GM18861 (cell line): ENCODE data around the gene SH3RF2.
"Not testable (repeated sequence)": the region's sequence is repeated elsewhere in the genome, so short reads cannot be mapped to it uniquely, and the experiment has no call there.

Experiments
- ATAC-seq: cut with Tn5 transposase; IDR thresholded peaks from one replicate; pipeline ENCODE4 v1.9.1; 2021; ENCODE audit not compliant: unreplicated experiment

The SH3RF2 gene, protein sequence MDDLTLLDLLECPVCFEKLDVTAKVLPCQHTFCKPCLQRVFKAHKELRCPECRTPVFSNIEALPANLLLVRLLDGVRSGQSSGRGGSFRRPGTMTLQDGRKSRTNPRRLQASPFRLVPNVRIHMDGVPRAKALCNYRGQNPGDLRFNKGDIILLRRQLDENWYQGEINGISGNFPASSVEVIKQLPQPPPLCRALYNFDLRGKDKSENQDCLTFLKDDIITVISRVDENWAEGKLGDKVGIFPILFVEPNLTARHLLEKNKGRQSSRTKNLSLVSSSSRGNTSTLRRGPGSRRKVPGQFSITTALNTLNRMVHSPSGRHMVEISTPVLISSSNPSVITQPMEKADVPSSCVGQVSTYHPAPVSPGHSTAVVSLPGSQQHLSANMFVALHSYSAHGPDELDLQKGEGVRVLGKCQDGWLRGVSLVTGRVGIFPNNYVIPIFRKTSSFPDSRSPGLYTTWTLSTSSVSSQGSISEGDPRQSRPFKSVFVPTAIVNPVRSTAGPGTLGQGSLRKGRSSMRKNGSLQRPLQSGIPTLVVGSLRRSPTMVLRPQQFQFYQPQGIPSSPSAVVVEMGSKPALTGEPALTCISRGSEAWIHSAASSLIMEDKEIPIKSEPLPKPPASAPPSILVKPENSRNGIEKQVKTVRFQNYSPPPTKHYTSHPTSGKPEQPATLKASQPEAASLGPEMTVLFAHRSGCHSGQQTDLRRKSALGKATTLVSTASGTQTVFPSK

DNA sequence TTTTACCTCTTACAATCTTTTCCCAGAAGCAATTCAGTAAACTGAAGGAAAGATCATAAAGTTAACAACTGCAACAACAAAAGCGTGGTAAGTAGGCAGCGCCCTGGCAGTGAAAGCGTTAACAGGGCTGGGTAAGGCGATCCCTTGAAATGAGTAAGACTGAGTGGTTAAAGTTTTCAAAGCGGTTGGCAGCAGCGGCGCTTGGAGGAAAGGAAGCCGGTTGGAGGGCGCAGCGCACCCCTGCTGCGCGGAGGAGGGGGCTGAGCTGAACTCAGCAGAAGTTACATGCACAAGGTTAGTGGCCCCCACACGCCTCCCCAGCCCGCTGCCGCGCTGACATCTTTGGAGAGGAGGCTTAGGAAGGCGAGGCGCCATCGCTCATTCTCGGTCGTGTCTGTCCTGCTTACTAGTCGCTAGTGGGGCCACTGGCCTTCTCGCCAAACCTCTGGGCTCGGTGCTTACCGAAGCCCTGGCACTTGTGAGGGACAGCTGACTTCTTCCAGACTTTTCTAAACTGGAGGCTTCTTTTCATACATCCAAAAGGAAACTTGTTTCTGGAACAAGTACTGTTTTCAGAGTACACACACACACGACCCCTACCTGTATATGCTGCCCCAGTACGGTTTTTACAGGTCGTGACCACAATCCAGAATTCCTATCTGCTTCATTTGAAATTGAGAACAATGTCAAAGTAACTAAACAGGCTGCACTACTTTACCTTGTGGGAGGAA is at the start of gene SH3RF2:
SH3RF2 (plus strand) TSS at position 178 of the 731 bp plus-strand sequence. CDS start 1,351 bp downstream, outside the sequence.
- ATAC-seq = no peak

GRCh38 chr5:145887217-145887616 is 49.2 kb upstream of the SH3RF2 start:
- no peak for ATAC-seq

DNA sequence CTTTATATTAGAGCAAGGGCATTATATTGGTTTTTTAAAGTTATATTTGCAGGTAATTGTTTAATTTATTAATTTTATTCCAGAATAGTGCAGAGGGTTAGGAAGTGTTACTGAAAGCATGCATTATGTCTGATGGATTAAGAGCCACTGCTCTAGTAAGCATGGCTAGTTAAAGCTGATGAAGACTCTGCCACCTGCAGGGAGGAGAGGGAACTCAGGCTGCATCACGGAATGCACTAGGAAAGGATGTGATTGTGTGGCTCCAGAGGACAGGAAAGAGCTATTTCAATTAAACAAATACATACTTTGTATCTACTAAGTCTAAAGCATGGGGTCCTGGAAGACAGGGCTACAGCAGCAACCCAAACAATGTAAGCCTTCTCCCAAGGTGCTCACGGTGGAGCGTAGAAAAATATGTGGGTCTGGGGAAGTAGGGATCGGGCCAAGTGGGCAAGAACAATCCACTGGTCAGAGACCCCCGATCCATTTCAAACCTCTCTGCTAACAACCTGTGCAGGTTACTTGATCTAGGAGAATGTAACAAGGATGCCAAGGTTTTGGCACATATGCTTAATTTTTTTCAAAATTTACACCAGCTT is 48.3 kb upstream of the SH3RF2 start:
- ATAC-seq = no peak

GRCh38 chr5:145889611-145890010 is 46.8 kb upstream of the SH3RF2 start:
- no peak for ATAC-seq

GRCh38 chr5:145891378-145891777 is 45.0 kb upstream of the SH3RF2 start:
- ATAC-seq = not testable (repeated sequence)

- ATAC-seq = no peak
Observed at GRCh38 chr5:145898171-145898570, 38.2 kb upstream of the SH3RF2 start.

DNA sequence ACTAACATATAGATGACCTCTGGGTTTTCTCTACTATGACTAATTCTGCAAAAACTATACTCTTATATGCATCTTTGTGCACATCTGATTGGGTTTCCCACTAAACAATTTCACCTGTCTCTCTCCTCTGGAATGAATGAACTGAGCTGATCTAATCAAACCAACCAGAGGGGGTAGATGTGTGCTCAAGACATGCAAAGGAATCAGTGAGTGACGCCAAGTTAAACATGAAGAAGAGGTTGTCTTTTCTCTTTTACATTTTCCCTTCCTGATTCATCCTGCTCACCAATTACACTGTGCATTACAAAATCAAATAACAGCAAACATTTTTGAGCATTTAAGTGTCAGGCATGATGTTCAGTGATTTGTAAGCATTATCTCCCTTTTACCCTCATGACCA is 34.0 kb upstream of the SH3RF2 start:
- no peak for ATAC-seq

DNA sequence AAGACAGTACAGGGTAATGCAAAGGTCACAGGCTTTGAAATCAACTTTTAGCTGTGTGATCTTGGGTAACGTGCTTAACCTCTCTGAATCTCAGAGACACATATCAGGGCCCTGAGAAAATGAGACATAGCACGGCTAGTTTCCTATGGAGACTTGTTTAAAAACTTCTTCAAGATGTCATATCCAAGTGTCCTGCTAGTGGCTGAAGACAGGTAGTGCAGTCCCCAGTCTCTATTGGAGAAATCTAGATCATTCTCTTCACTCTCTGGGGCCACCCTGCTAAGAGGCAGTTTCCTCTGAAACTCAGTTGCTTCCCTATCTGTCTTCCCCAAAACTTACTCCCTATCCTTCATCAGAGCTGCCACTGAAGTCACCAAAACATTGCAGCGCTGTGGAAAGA is 33.3 kb upstream of the SH3RF2 start:
- no peak for ATAC-seq

DNA sequence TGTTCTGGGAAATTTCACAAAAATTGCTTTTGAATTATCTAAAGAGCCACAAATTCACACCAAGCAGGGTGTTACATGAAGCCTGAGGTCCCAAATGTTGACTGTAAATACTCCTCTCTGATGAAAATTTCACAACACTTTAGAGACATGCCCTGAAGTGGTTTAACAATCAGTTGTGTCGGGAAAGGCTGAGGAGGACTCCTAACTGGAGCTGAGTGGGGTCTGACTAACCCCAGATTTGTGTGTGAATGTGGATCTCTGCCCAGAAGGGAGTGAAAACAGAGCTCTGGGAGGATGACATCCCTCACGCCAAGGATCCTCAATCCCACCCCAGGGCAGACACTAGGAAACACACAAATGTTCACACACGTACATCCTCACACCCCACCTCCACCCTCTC is 32.5 kb upstream of the SH3RF2 start:
- no peak for ATAC-seq

GRCh38 chr5:145904743-145905142 is 31.6 kb upstream of the SH3RF2 start:
- ATAC-seq = no peak

DNA sequence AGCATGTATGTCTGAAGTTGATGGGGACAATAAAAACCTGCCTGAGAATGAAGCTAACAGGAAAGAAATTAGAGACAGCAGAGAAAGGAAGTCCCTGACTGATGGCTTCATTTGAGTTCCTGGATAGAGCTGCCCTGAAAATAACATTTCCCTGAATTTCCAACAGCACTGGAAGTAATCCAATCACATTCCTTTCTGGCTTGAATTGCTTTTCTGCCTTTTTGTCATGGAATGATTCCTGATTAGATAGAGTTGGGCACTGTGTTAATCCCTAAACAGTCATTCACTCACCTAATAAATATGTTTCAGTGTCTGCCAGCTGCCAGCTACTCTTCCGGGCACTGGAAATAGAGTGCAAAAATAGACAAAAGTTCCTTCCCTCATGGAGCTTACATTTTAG is 30.0 kb upstream of the SH3RF2 start:
- ATAC-seq = no peak

DNA sequence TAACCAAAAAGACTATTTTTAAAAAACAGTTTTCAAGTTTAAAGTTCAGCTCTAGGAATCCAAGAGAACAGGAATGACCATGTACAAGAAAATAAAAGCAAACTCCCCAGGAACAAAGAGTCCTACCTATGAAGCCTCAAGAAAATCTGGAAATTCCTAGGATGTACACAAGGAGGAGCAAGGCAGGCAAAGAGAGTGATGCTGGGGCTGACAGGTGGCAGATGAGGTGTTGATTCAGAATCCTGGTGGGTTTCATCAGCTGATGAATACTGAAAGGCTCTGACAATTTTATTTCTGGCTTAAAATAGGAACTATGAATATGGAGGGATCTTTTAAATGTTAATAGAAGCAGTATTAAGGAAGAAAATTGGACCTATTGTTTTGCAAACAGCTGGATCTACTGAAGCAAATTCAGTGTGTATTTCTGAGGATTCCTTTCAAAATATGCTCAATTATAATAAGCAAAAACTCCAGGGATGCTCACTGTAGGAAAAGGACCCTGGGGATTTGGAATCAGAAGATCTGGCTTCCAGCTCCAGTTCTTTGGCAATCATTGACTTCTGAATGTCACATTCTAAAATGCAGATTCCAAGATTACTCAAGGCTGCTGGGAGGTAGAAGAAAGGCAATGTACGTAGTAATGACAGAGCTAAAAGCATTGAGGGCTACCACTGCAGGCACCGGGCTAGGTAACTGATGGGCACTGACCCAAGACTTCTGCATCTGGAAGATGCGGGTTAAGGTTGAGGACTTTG is 28.0 kb upstream of the SH3RF2 start:
- ATAC-seq = no peak

GRCh38 chr5:145911164-145911563 is 25.2 kb upstream of the SH3RF2 start:
- no peak for ATAC-seq

DNA sequence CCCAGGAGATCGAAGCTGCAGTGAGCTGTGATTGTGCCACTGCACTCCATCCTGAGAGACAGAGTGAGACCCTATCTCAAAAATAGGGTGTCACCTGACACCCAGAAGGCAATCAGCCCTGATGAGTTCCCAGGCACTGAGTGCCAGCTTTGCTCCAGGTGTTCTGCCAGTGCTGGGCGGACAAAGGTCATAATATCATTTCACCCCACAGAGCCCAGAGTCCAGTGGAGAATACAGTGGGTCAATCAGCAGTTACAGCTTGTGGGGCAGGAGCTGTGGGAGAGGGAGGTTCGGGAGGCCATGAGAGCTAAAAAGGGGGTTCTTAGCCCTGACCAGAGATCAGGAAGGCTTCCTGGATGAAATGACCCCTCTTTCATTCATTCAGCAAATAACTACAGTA is 24.4 kb upstream of the SH3RF2 start:
- ATAC-seq = no peak

GRCh38 chr5:145912594-145912993 is 23.8 kb upstream of the SH3RF2 start:
- no peak for ATAC-seq

GRCh38 chr5:145913701-145914100 is 22.7 kb upstream of the SH3RF2 start:
- no peak for ATAC-seq

GRCh38 chr5:145915970-145916638 is 20.3 kb upstream of the SH3RF2 start:
- no peak for ATAC-seq

- no peak for ATAC-seq
Observed at GRCh38 chr5:145917288-145917687, 19.1 kb upstream of the SH3RF2 start.

DNA sequence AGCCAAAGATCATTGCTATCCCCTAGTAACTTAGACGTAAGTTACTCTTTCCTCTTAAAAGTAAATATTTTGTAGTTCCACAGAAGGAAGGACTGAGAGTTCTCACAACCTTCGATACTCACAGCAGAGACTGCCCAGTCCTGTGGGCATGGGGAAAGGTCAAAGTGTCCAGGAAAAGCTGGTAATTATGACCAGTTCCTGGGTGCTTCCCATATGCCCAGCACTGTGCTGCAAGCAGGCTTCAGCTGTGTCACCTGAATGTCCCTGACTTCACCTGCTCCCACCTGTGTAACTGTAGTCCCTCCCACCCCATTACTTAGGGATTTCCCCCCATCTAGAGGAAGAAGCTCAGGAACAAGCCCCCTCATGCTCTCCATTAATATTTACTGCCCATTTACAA is 18.0 kb upstream of the SH3RF2 start:
- ATAC-seq = no peak

- no peak for ATAC-seq
Observed at GRCh38 chr5:145919413-145919812, 17.0 kb upstream of the SH3RF2 start.
